NCI-H2171 (cell line): ENCODE results near the gene PRPF19.

Experiments
- DNase-seq: peaks from one replicate; lab custom pipeline; 2025; lab: John Stamatoyannopoulos, UW

Gene PRPF19

DNA sequence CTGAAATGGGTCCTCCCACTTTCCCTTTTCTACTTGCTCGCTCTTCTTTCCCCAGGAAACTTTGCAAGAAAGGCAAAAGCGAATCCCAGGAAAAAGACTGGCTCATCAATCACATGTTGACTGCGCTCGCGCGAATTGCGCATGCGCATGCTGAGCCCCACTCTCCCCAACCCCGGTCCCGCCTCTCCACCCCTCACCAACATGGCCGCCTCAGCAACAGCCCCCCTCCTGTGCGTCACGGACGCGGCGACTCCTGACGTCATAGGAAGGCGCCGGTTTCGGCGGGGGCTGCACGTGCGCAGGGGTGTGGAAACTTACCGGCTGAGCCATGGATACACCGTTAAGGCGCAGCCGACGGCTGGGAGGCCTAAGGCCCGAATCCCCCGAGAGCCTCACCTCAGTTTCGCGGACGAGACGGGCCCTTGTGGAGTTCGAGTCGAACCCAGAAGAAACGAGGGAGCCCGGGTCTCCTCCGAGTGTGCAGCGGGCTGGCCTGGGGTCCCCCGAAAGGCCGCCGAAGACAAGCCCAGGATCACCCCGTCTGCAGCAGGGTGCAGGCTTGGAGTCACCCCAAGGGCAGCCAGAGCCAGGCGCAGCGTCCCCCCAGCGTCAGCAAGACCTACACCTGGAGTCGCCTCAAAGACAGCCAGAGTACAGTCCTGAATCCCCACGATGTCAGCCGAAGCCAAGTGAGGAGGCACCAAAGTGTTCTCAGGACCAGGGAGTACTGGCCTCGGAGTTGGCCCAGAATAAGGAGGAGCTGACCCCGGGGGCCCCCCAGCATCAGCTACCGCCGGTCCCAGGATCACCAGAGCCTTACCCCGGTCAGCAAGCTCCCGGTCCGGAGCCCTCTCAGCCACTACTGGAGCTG is 64.4 kb downstream of the PRPF19 start, which contains the start of gene CCDC86:
Gene CCDC86 (plus strand): TSS at position 317 of the 871 bp plus-strand sequence. CDS start 12 bp downstream, at position 329.
- peak; percentile 97 for DNase-seq
